KMS-11 (cell line): Measurements from ENCODE around the gene UQCRQ.
A peak's percentile ranks its signal among the peaks of the same experiment; 100 is the strongest.

Experiments
- H2AFZ ChIP-seq: fragments of 200-600 bp; sonication (generic); 2 replicates; pipeline ENCODE4 v1.6.1; 2016; ENCODE audit warnings: antibody characterized with exemption, mixed run types, low read depth
- H3K27ac ChIP-seq: fragments of 200-600 bp; sonication (generic); 2 replicates; pipeline ENCODE4 v1.6.1; 2016; ENCODE audit warnings: mild to moderate bottlenecking, mixed run types
- H3K27me3 ChIP-seq: fragments of 200-600 bp; sonication (generic); 2 replicates; pipeline ENCODE4 v1.6.1; 2017; ENCODE audit warnings: mild to moderate bottlenecking, low read depth, mixed run types, moderate library complexity; ENCODE audit not compliant: insufficient read depth
- H3K36me3 ChIP-seq: fragments of 200-600 bp; sonication (generic); 2 replicates; pipeline ENCODE4 v1.6.1; 2017; ENCODE audit warnings: mild to moderate bottlenecking, mixed run types; ENCODE audit not compliant: insufficient read depth
- H3K4me1 ChIP-seq: fragments of 200-600 bp; sonication (generic); 2 replicates; pipeline ENCODE4 v1.6.1; 2016; ENCODE audit warnings: mild to moderate bottlenecking, low read depth, mixed run types; ENCODE audit not compliant: poor library complexity, severe bottlenecking
- H3K4me2 ChIP-seq: fragments of 200-600 bp; sonication (generic); 2 replicates; pipeline ENCODE4 v1.7.0; 2016; ENCODE audit warnings: mild to moderate bottlenecking, mixed run types
- H3K4me3 ChIP-seq: fragments of 200-600 bp; sonication (generic); IDR thresholded peaks from 2 replicates; pipeline ENCODE4 v1.6.1; 2017; ENCODE audit warnings: low read depth, low read length, mixed read lengths; ENCODE audit not compliant: insufficient read depth
- H3K79me2 ChIP-seq: fragments of 200-600 bp; sonication (generic); 2 replicates; pipeline ENCODE4 v1.6.1; 2016; ENCODE audit warnings: low read depth, mixed run types; ENCODE audit not compliant: insufficient read depth
- H3K9ac ChIP-seq: fragments of 200-600 bp; sonication (generic); 2 replicates; pipeline ENCODE4 v1.6.1; 2016; ENCODE audit warnings: mild to moderate bottlenecking, mixed run types
- H4K20me1 ChIP-seq: fragments of 200-600 bp; sonication (generic); 2 replicates; pipeline ENCODE4 v1.6.1; 2016; ENCODE audit warnings: mild to moderate bottlenecking, mixed run types; ENCODE audit not compliant: insufficient read depth
- TF ChIP-seq, protein P1 (sequence below): fragments of 200-600 bp; sonication (generic); conservative IDR thresholded peaks from 2 replicates; pipeline ENCODE4 v1.6.1; 2017; ENCODE audit warnings: low read depth, mild to moderate bottlenecking, antibody characterized with exemption, low read length, moderate library complexity, mixed read lengths

The UQCRQ gene

DNA sequence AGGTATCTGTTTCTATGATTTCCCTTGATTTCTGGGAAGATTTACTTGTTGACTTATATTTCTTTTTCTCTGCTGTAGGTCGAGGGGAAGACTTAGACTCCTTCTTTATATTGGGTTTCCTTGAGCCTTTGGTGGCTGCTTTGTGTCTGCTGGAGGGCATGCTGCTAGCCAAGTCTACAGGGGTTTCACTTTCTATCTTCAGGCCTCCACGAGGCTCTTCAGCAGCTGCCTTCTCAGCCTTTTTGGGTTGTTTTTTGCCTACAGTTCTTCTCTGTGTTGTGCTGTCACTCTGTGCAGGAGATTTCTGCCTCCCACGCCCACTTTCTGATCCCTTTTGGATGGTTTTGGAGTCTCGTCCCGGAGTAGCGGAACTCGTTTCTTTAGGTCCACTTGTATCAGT lies 30.2 kb downstream of the UQCRQ start:
- H3K4me2 ChIP-seq: peak overlapping the region; percentile 66
- peaks cover 30% of the 10 kb centered on the region for H3K4me1 ChIP-seq
- no peaks in the 10 kb centered on the region for H3K36me3 ChIP-seq
- H2AFZ ChIP-seq: peak overlapping the region; percentile 77; the same call in 1 of the 2 replicates
- no peaks in the 10 kb centered on the region for H3K27me3 ChIP-seq
- no peaks in the 10 kb centered on the region for H4K20me1 ChIP-seq
- peak overlapping the region; percentile 66 for H3K9ac ChIP-seq
- TF ChIP-seq, protein P1, sequence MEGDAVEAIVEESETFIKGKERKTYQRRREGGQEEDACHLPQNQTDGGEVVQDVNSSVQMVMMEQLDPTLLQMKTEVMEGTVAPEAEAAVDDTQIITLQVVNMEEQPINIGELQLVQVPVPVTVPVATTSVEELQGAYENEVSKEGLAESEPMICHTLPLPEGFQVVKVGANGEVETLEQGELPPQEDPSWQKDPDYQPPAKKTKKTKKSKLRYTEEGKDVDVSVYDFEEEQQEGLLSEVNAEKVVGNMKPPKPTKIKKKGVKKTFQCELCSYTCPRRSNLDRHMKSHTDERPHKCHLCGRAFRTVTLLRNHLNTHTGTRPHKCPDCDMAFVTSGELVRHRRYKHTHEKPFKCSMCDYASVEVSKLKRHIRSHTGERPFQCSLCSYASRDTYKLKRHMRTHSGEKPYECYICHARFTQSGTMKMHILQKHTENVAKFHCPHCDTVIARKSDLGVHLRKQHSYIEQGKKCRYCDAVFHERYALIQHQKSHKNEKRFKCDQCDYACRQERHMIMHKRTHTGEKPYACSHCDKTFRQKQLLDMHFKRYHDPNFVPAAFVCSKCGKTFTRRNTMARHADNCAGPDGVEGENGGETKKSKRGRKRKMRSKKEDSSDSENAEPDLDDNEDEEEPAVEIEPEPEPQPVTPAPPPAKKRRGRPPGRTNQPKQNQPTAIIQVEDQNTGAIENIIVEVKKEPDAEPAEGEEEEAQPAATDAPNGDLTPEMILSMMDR: no peak
- H3K79me2 ChIP-seq: no peaks in the 10 kb centered on the region
- peak overlapping the region; percentile 86 for H3K27ac ChIP-seq
- H3K4me3 ChIP-seq: no peak overlapping the region

DNA sequence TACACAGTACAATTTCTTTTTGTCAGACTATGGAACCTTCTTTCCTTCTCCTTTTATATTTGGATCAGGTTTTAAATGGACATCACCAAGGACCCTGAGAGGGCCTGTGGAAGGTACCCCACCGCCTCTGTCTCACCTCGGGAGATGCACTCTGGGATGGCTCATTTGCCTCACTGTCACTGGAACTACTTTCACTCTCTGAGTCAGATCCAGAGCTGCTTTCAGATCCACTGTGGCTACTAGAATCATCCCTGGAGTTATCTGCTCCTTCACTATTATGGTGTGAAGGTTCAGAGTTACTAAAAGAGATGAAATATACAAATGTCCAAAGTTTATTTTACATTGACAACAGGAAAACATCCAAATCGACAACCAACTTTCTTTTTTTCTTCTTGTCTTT lies 31.7 kb downstream of the UQCRQ start:
- TF ChIP-seq, protein P1: no peak
- H4K20me1 ChIP-seq: no peaks in the 10 kb centered on the region
- H3K9ac ChIP-seq: no peak overlapping the region
- no peak overlapping the region for H2AFZ ChIP-seq
- H3K4me2 ChIP-seq: no peak overlapping the region
- no peaks in the 10 kb centered on the region for H3K79me2 ChIP-seq
- no peaks in the 10 kb centered on the region for H3K36me3 ChIP-seq
- H3K27ac ChIP-seq: no peak overlapping the region; the same call in 1 of the 2 replicates
- H3K27me3 ChIP-seq: no peaks in the 10 kb centered on the region
- H3K4me3 ChIP-seq: no peak overlapping the region
- H3K4me1 ChIP-seq: peaks cover 30% of the 10 kb centered on the region

DNA sequence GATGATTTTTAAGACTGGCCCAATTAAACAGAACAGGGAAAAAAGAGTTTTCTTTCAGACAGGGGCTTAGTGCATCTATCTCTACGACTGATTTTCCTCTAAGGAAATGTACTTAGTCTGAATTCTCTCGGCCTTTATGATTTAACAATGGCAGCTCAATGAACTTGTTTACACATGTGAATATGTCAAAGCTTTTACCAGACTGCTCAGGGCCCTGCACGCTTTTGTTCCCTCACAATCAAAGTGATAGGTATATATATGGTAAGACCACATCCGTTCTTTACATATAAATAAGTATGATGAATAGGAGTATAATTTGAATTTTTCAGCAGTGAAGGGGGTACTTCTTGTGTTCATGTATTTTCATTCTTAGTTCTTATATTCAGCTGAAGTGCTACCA lies 34.6 kb downstream of the UQCRQ start:
- H3K36me3 ChIP-seq: no peaks in the 10 kb centered on the region
- H3K9ac ChIP-seq: no peak overlapping the region
- H3K27me3 ChIP-seq: no peaks in the 10 kb centered on the region
- H3K4me3 ChIP-seq: no peak overlapping the region
- no peak overlapping the region for H3K4me2 ChIP-seq
- H3K27ac ChIP-seq: no peak overlapping the region
- no peaks in the 10 kb centered on the region for H4K20me1 ChIP-seq
- peaks cover 18% of the 10 kb centered on the region for H3K4me1 ChIP-seq
- H2AFZ ChIP-seq: no peak overlapping the region
- H3K79me2 ChIP-seq: no peaks in the 10 kb centered on the region
- TF ChIP-seq, protein P1: no peak

DNA sequence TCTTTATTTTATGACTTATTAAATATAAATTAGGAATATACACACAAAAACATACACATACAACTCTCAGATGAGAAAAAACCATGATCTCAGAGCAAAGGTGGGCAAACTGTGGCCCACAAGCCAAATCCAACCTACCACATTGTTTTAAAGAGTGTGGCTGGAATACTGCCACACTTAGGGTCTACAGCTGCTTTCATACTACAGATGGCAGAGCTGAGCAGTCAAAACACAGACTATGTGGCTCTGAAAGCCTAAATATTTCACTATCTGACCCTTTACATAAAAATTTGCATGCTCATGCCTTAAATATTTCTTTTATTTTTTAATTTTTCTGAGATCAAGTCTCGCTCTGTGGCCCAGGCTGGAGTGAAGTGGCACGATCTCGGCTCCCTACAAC lies 35.3 kb downstream of the UQCRQ start:
- Histone ChIP-seq H4K20me1 (no peaks in the 10 kb centered on the region), H3K27ac (no peak overlapping the region), H3K4me3 (no peak overlapping the region), H3K27me3 (no peaks in the 10 kb centered on the region), H3K79me2 (no peaks in the 10 kb centered on the region), H3K4me2 (no peak overlapping the region), H2AFZ (no peak overlapping the region), H3K36me3 (no peaks in the 10 kb centered on the region), H3K9ac (no peak overlapping the region), H3K4me1 (peaks cover 11% of the 10 kb centered on the region)
- TF ChIP-seq, protein P1: no peak
